ENCODE data around the gene POLDIP2. TPM values are rescaled to one million over a fixed set of nuclear protein-coding genes. Genes with fewer than 3 reads are reported as not detected.

POLDIP2 gene
- total RNA-seq, 2 donors from 2014 or later, result 50.8 to 54.4 TPM

- H3K4me3 ChIP-seq, result peak within 1 kb of the TSS; percentile 12 to 14
- no peaks in the 10 kb centered on the region for H3K27me3 ChIP-seq
- no peaks in the 10 kb centered on the region for H3K9me3 ChIP-seq
- H3K27ac ChIP-seq, result peak within 1 kb of the TSS; percentile 89 to 95 (median 89)
- peaks cover 68% of the 10 kb centered on the region for H3K4me1 ChIP-seq
- WGBS, 2 donors, result 0 to 1% methylated on average over 19 to 72 of the region's 72 CpGs
- intact Hi-C loops (cut with DNase I), result no loop called here
- peak; percentile 98 to 99 (median 98) for DNase-seq
- peak; percentile 98 for ATAC-seq
- peak in 2 of 7 experiments; percentile 17 to 25 for TF ChIP-seq CTCF (IDR thresholded peaks at IDR 0.05)
- TF ChIP-seq POLR2A (IDR thresholded peaks at IDR 0.05), result peak; percentile 86 to 93 (median 89)
- no peaks in the 10 kb centered on the region for H3K36me3 ChIP-seq (replicated peaks in 1 of 2; ENCODE audit: insufficient read depth in 1 of 2, low read depth in 2 of 2)
These were observed 38.3 kb downstream of the POLDIP2 start, which contains the start of gene TMEM97 for GRCh38 chr17:28318759-28319597. Gene TMEM97, plus strand, starts transcription at chr17:28319200. Its CDS starts 40 bp downstream, at chr17:28319240.

GRCh38 chr17:28317966-28318758 lies 39.2 kb downstream of the POLDIP2 start:
- peak overlapping the region; percentile 25 to 95 (median 89) for H3K27ac ChIP-seq
- intact Hi-C loops (cut with DNase I), result no loop called here

GRCh38 chr17:28317099-28317965 lies 40.0 kb downstream of the POLDIP2 start:
- Histone ChIP-seq H3K27me3 (no peaks in the 10 kb centered on the region), H3K9me3 (no peaks in the 10 kb centered on the region), H3K27ac (peak overlapping the region; percentile 25 to 95 (median 89)), H3K36me3 (replicated peaks in 1 of 2; ENCODE audit: insufficient read depth in 1 of 2, low read depth in 2 of 2) (no peaks in the 10 kb centered on the region), H3K4me1 (peaks cover 68% of the 10 kb centered on the region), H3K4me3 (no peak overlapping the region)
- no peak for ATAC-seq
- intact Hi-C loops (cut with DNase I), result no loop called here
- 74 to 77% methylated on average over 19 to 21 of the region's 21 CpGs for WGBS, 2 donors
- DNase-seq, result no peak
- TF ChIP-seq POLR2A (IDR thresholded peaks at IDR 0.05) (no peak), CTCF (IDR thresholded peaks at IDR 0.05) (no peak)

More at GRCh38 chr17:28317966-28318758, 39.2 kb downstream of the POLDIP2 start:
- DNase-seq (no peak), ATAC-seq (peak; percentile 1)
- WGBS, 2 donors, result 8 to 12% methylated on average over 39 to 40 of the region's 40 CpGs
- Histone ChIP-seq H3K27me3 (no peaks in the 10 kb centered on the region), H3K4me1 (peaks cover 68% of the 10 kb centered on the region), H3K36me3 (replicated peaks in 1 of 2; ENCODE audit: insufficient read depth in 1 of 2, low read depth in 2 of 2) (no peaks in the 10 kb centered on the region), H3K4me3 (peak overlapping the region in 1 of 2 donors; percentile 13), H3K9me3 (no peaks in the 10 kb centered on the region)
- no peak for TF ChIP-seq POLR2A (IDR thresholded peaks at IDR 0.05)
- no peak for TF ChIP-seq CTCF (IDR thresholded peaks at IDR 0.05)

GRCh38 chr17:28315846-28316705 lies 41.3 kb downstream of the POLDIP2 start:
- 92 to 98% methylated on average over 3 to 4 of the region's 4 CpGs for WGBS, 2 donors
- Histone ChIP-seq H3K4me3 (no peak overlapping the region), H3K4me1 (peaks cover 63% of the 10 kb centered on the region), H3K27me3 (no peaks in the 10 kb centered on the region), H3K9me3 (no peaks in the 10 kb centered on the region), H3K36me3 (replicated peaks in 1 of 2; ENCODE audit: insufficient read depth in 1 of 2, low read depth in 2 of 2) (no peaks in the 10 kb centered on the region), H3K27ac (no peak overlapping the region)
- TF ChIP-seq POLR2A (IDR thresholded peaks at IDR 0.05), result no peak
- intact Hi-C loops (cut with DNase I), result no loop called here
- DNase-seq (no peak), ATAC-seq (no peak)
